A549 (cell line): ENCODE results near the gene C3orf20.

Experiments used
- CHD2 ChIP-seq: fragments of 150-350 bp; IDR thresholded peaks from 2 replicates; pipeline ENCODE4 v1.6.1; 2014; ENCODE audit warnings: low read length; ENCODE audit not compliant: partially characterized antibody
- JUN ChIP-seq, 2 experiments: fragments of >200 bp; sonication (Bioruptor Twin); formaldehyde crosslinking; IDR thresholded peaks; 2 replicates in 1 of 2; 3 replicates in 1 of 2; pipeline ENCODE4 v1.6.1; 2016 to 2017
- MAZ ChIP-seq: fragments of 150-350 bp; IDR thresholded peaks from 2 replicates; pipeline ENCODE4 v1.6.1; 2014; ENCODE audit warnings: antibody characterized with exemption, low read depth, low read length, borderline replicate concordance
- NFE2L2 ChIP-seq: fragments of 150-350 bp; conservative IDR thresholded peaks from 2 replicates; pipeline ENCODE4 v1.6.1; 2014; ENCODE audit warnings: low read length
- POLR2A ChIP-seq: IDR thresholded peaks from 2 replicates; pipeline ENCODE4 v1.6.1; 2012; ENCODE audit warnings: mild to moderate bottlenecking, low read length
- RNF2 ChIP-seq: fragments of 200-600 bp; sonication (generic); IDR thresholded peaks from 2 replicates; pipeline ENCODE4 v1.6.1; 2016; ENCODE audit warnings: low read depth, mild to moderate bottlenecking, antibody characterized with exemption, moderate library complexity, borderline replicate concordance
- TF ChIP-seq, protein P1 (sequence below): fragments of >200 bp; sonication (Bioruptor Twin); formaldehyde crosslinking; IDR thresholded peaks from 3 replicates; pipeline ENCODE4 v1.5.1; 2016
- TF ChIP-seq, protein P2 (sequence below): IDR thresholded peaks from 2 replicates; pipeline ENCODE4 v1.6.1; 2012
- TF ChIP-seq, protein P3 (sequence below): fragments of 200-600 bp; sonication (generic); IDR thresholded peaks from 2 replicates; pipeline ENCODE4 v1.6.1; 2016; ENCODE audit warnings: antibody characterized with exemption, mild to moderate bottlenecking, moderate library complexity

DNA sequence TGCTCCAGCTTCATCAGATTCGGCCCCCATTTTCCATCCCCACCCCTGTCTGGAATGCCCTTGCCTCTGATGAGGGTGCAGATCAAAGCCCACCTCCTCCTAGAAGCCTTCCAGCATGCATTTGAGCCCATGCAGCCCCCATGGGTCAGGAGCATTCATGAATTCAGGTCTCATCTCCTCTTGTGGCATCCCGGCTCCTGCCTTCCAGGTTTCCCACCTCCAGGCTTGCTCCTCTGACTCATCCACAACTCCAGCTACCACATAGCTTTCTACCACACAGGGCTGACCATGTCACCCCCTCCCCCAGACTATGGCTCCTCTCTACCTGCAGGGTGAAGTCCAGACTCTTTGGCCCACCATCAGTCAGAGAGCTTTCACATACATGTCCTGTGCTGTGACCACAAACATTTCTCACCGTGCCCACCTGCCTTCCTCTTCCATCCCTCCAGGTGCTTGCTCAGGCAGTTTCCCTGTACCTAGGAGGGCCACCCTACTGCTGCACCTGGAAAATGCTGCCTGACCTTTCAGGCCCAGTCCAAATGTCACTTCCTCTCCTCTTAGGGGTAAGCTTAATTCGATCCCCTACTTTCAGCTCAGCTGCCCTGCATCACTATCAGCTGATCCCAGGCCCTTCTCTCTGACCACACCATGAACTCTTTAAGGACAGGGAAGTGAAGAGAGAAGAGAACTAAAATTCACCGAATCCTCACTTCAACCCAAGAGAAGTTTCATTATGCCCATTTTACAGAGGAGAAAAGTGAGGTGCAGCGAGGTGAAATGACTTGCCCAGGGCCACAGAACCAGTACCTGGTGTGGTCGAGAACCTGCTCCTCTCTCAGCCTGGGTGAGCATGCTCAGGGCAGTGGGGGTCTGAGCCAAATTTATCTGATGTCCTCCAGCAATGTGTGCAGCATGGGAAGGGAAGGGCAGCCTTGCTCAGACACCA is 130.2 kb downstream of the C3orf20 start:
- no peak for TF ChIP-seq POLR2A
- TF ChIP-seq, protein P1, sequence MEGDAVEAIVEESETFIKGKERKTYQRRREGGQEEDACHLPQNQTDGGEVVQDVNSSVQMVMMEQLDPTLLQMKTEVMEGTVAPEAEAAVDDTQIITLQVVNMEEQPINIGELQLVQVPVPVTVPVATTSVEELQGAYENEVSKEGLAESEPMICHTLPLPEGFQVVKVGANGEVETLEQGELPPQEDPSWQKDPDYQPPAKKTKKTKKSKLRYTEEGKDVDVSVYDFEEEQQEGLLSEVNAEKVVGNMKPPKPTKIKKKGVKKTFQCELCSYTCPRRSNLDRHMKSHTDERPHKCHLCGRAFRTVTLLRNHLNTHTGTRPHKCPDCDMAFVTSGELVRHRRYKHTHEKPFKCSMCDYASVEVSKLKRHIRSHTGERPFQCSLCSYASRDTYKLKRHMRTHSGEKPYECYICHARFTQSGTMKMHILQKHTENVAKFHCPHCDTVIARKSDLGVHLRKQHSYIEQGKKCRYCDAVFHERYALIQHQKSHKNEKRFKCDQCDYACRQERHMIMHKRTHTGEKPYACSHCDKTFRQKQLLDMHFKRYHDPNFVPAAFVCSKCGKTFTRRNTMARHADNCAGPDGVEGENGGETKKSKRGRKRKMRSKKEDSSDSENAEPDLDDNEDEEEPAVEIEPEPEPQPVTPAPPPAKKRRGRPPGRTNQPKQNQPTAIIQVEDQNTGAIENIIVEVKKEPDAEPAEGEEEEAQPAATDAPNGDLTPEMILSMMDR: no peak
- TF ChIP-seq JUN (IDR thresholded peaks at IDR 0.05): no peak
- TF ChIP-seq RNF2: no peak
- TF ChIP-seq, protein P2, sequence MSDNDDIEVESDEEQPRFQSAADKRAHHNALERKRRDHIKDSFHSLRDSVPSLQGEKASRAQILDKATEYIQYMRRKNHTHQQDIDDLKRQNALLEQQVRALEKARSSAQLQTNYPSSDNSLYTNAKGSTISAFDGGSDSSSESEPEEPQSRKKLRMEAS: no peak
- TF ChIP-seq, protein P3, sequence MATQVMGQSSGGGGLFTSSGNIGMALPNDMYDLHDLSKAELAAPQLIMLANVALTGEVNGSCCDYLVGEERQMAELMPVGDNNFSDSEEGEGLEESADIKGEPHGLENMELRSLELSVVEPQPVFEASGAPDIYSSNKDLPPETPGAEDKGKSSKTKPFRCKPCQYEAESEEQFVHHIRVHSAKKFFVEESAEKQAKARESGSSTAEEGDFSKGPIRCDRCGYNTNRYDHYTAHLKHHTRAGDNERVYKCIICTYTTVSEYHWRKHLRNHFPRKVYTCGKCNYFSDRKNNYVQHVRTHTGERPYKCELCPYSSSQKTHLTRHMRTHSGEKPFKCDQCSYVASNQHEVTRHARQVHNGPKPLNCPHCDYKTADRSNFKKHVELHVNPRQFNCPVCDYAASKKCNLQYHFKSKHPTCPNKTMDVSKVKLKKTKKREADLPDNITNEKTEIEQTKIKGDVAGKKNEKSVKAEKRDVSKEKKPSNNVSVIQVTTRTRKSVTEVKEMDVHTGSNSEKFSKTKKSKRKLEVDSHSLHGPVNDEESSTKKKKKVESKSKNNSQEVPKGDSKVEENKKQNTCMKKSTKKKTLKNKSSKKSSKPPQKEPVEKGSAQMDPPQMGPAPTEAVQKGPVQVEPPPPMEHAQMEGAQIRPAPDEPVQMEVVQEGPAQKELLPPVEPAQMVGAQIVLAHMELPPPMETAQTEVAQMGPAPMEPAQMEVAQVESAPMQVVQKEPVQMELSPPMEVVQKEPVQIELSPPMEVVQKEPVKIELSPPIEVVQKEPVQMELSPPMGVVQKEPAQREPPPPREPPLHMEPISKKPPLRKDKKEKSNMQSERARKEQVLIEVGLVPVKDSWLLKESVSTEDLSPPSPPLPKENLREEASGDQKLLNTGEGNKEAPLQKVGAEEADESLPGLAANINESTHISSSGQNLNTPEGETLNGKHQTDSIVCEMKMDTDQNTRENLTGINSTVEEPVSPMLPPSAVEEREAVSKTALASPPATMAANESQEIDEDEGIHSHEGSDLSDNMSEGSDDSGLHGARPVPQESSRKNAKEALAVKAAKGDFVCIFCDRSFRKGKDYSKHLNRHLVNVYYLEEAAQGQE: no peak
- no peak for TF ChIP-seq NFE2L2
- TF ChIP-seq CHD2: no peak
- TF ChIP-seq MAZ: no peak
